ENCODE results near the gene KATNB1.

GRCh38 chr16:57707331-57707730, 28.2 kb upstream of the KATNB1 start:
- no peak for TF ChIP-seq POLR2AphosphoS5 (IDR thresholded peaks at IDR 0.05; ENCODE audit: low read depth, low read length)
- no peak for TF ChIP-seq REST (IDR thresholded peaks at IDR 0.05; ENCODE audit: insufficient read depth in 1 of 2, low read depth in 2 of 2, low read length in 2 of 2)
- TF ChIP-seq TAF1 (IDR thresholded peaks at IDR 0.05; ENCODE audit: borderline replicate concordance, insufficient read depth, low read length) = no peak
- TF ChIP-seq FOXP2 (optimal IDR thresholded peaks at IDR 0.05; ENCODE audit: borderline replicate concordance, extremely low read depth, extremely low read length, insufficient read depth) = no peak
- no peak for TF ChIP-seq SIN3A (IDR thresholded peaks at IDR 0.05; ENCODE audit: borderline replicate concordance, insufficient read depth, low read length)

Measured in PFSK-1 (cell line).